ENCODE data around the gene C11orf97.
"Not testable (repeated sequence)": the region's sequence is repeated elsewhere in the genome, so short reads cannot be mapped to it uniquely, and the experiment has no call there.

Gene C11orf97

DNA sequence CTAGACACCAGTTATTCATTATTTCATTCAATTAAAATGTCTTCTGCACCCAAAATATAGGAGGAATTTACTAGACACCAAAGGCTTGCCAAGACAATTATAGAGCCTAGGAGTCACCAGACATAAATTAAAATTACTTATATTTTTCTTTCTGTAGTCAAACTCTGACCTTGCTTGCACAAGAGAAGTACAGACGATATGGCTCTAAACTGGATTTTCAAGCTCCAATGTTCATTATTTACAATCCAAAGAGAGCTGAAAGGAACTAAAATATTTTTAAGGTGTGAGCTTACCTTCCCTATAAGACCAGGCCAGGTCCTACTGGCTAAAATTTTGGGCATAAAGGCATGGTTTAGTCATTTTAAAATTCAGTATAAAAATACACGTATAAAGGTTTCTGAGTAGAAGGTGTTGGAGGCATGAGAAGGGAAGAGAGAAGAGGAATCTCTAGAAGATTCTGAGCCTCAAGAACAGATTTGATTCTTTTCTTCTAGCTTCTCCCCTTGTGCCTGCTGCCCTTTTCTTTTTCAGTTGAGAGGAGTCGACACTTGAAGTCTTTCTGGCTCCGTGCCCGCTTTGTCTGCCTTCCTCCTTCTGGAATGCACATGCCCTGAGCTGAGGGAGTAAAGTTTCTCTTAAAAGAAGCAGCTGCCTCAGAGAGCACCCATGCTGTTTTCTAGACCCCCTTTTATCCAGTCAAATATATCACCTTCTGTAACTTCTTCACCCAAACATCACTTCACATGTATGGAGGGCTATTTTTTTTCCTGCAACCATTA is 13.5 kb downstream of the C11orf97 start:
- no peak for DNase-seq

DNA sequence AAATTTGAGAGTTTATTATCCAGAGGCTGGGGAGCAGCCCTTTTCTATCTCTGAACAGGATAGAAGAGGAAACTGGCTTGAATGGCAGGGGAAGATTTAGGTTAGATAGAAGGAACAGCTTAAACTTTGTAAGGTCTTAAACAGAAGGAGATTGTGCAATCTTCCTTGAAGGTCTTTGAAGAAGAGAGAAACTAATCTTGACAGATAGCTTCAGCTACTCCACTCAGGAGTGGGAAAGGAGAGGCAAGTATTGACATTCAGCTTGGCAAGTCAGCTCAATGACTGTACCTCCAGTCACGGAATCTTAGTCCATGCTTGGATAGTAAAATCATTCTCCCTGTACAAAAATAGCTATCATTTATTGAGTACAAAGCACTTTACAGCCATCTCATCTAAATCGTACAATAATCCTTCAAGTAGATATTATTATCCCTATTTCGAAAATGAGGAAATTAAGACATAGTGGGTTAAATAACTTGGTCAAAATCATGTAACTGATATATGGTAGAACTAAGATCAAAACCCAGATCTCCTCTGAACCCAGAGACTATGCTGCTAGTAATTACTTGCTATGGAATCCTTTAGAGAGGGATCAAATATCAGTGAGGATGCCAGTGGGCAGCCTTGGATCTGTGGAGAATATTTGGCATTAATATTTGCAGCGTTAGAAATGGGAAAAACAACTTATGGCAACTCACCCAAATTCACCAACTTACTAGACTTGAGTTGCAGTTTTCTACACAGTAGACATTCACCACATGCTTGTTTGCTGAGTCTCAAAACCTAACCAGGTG is 14.6 kb downstream of the C11orf97 start:
- DNase-seq, result no peak

DNA sequence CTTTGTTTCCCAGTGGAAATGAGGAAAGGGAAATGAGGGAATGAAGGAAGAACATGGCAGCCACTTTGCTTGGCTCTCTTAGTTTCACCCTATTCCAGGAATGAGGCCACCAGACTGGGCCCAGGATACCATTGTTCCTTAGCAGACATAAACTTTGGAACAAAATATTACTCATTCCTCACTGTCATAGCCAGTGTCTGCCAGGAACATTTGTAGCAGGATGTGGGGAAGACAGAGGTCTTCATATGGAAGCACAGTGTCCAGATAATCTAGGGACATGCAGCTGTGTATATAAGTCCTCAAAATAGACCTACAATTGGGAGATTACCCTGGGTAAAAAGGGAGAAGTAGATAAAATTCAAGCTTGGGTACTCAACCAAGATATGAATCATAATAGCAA is 16.3 kb downstream of the C11orf97 start:
- DNase-seq, result no peak

DNA sequence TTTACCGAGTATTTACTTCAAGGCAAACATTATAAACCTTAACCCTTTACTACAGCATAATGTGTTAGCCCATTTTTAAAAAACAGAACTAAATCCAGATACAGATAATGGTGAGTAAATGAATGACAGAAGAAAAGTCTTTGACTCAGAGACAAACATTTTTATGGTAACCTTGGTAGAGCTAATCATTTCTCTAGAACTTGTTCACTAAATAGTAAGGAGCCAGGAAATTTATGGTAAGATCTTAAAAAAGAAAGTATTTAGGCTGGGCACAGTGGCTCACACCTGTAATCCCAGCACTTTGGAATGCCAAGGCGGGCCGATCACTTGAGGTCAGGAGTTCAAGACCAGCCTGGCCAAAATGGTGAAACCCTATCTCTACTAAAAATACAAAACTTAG is 19.9 kb downstream of the C11orf97 start:
- no peak for DNase-seq

DNA sequence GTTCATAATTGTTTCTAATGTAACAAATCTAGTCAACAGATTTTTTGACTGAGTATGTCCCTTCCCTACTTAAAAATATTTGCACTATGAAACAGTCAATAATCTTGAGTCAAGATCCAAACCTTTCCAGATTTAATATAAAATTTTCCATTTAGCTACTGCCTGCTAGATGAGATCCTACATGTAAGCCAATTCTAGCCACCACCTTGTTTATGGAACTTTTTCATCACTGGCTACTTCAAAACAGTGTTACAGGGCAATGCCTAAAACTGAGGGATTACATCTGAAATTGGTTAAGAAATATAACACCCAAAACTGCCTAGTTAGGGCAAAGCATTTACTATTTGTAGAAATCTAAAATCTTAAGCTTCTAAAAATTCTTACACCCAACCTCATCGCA is 20.9 kb downstream of the C11orf97 start:
- DNase-seq, result no peak

DNA sequence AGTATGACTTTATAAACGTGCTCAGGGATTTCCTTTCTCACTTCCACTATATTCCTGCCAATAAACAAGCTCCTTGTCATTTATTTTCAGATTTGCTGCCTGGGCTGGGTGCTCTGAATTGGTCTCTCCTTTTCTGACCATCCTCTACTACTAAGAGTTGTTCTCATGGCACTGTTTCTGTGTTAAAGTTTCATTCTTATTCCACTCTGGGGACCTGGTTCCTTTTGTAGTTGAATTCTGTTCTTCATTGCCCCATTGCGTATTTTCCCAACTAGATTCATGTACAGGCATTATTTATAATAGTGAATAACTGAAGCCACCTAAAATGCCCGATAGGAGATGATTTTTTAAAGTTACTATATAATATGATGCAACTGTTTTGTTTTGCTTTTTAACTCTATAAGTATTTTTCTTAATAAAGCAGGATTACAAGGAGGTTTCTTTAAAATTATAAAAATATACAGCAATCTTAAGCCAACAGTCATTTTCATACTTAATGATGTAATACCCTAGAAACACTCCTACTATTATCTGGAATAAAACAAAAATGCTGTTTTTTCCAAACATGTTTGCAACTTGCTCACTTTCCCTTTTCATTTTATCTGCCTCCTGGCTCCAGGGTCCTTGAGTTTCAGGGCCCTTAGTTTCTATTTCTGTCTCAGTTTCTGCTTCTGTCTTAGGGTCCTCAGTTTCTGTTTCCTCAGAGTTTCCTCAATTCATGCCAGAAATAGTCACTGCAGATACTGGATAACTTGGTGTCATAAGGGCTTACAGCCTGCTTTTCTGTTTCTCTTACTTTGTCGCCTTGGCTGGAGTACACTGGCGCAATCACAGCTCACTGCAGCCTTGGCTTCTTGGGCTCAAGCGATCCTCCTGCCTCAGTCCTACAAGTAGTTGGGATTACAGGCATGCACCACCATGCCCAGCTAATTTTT is 21.7 kb downstream of the C11orf97 start:
- DNase-seq, result no peak

DNA sequence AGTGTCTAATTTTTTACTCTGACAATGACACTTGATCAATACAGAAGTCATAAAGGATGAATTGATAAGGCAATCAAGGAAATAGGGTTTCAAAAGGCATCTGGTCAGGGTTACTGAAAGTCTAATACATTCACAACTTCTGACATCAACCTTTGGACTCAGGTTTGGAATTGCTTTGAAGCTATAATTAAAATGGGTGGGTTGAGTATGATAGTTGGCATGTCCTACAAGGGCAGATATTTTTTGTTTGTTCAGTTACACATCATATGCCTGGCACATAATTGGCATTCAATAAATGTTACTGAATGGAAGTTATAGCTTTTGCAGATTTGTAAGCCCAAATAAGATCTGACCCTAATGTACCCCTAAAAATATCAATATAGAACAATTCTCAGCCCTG is 24.1 kb downstream of the C11orf97 start:
- no peak for DNase-seq

DNA sequence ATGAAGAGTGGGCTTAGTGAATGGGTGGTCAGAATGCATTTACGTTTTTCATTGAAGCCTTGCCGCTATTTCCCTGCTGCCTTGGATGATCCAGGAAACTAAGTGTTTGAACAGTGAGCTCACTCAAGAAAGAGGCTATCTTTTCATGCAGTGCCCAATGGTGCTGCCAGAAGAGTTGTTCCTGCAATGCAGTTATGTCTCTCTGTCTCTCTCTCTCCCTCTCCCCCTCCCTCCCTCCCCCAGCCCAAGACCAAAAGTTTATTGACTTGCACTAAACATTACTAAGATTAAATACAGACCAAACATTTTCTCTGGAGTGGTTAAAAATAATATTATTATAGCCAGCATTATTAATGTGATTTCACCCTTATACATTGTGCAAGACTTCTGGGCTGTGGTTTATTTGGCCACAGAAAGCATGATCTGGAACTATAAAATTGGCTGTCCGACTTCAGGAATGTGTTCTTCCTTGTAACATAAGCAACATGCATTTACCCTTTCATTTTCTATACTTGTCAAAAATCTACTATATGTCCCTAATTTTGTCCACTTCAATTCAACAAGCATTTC is 24.9 kb downstream of the C11orf97 start:
- DNase-seq, result no peak

DNA sequence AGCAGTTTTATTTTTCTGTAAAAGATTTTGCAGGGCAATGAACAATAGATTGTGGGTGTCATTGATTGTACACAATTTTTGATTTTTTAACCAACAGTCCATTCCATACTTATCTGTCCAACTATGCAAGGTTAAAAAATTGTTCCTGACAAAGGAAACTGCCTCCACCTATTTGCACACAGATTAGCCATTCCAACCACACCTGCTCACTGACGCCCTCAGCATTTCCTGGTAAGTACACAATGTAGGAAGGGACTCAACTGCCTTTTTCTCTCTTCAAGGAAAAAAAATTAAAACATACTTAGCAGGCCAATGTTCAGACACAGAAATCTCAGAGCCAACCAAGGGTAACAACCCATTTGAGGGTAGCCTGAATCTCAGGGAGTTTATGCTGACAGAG is 27.2 kb downstream of the C11orf97 start:
- no peak for DNase-seq

DNA sequence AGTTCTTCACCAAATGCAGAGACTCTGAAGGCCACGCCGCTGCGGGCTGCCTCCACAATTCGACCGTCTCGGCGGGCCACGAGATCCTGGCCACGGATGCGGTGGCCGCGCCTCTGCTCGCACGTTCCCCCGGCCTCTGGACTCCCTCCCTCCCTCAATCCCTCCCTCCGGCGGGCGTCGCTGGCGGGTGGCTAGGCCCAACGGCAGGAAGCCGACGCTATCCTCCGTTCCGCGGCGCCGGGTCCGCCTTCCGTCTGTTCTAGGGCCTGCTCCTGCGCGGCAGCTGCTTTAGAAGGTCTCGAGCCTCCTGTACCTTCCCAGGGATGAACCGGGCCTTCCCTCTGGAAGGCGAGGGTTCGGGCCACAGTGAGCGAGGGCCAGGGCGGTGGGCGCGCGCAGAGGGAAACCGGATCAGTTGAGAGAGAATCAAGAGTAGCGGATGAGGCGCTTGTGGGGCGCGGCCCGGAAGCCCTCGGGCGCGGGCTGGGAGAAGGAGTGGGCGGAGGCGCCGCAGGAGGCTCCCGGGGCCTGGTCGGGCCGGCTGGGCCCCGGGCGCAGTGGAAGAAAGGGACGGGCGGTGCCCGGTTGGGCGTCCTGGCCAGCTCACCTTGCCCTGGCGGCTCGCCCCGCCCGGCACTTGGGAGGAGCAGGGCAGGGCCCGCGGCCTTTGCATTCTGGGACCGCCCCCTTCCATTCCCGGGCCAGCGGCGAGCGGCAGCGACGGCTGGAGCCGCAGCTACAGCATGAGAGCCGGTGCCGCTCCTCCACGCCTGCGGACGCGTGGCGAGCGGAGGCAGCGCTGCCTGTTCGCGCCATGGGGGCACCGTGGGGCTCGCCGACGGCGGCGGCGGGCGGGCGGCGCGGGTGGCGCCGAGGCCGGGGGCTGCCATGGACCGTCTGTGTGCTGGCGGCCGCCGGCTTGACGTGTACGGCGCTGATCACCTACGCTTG is 31.7 kb downstream of the C11orf97 start, which contains the start of gene FUT4:
Gene FUT4, plus strand, starts transcription at position 227 of the 951 bp plus-strand sequence. Its CDS starts 213 bp downstream, at position 440.
- no peak for DNase-seq

DNA sequence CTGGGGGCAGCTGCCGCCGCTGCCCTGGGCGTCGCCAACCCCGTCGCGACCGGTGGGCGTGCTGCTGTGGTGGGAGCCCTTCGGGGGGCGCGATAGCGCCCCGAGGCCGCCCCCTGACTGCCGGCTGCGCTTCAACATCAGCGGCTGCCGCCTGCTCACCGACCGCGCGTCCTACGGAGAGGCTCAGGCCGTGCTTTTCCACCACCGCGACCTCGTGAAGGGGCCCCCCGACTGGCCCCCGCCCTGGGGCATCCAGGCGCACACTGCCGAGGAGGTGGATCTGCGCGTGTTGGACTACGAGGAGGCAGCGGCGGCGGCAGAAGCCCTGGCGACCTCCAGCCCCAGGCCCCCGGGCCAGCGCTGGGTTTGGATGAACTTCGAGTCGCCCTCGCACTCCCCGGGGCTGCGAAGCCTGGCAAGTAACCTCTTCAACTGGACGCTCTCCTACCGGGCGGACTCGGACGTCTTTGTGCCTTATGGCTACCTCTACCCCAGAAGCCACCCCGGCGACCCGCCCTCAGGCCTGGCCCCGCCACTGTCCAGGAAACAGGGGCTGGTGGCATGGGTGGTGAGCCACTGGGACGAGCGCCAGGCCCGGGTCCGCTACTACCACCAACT is 32.5 kb downstream of the C11orf97 start:
- no peak for DNase-seq

DNA sequence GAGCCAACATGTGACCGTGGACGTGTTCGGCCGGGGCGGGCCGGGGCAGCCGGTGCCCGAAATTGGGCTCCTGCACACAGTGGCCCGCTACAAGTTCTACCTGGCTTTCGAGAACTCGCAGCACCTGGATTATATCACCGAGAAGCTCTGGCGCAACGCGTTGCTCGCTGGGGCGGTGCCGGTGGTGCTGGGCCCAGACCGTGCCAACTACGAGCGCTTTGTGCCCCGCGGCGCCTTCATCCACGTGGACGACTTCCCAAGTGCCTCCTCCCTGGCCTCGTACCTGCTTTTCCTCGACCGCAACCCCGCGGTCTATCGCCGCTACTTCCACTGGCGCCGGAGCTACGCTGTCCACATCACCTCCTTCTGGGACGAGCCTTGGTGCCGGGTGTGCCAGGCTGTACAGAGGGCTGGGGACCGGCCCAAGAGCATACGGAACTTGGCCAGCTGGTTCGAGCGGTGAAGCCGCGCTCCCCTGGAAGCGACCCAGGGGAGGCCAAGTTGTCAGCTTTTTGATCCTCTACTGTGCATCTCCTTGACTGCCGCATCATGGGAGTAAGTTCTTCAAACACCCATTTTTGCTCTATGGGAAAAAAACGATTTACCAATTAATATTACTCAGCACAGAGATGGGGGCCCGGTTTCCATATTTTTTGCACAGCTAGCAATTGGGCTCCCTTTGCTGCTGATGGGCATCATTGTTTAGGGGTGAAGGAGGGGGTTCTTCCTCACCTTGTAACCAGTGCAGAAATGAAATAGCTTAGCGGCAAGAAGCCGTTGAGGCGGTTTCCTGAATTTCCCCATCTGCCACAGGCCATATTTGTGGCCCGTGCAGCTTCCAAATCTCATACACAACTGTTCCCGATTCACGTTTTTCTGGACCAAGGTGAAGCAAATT is 33.3 kb downstream of the C11orf97 start:
- no peak for DNase-seq

DNA sequence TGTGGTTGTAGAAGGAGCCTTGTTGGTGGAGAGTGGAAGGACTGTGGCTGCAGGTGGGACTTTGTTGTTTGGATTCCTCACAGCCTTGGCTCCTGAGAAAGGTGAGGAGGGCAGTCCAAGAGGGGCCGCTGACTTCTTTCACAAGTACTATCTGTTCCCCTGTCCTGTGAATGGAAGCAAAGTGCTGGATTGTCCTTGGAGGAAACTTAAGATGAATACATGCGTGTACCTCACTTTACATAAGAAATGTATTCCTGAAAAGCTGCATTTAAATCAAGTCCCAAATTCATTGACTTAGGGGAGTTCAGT is 33.9 kb downstream of the C11orf97 start:
- no peak for DNase-seq

DNA sequence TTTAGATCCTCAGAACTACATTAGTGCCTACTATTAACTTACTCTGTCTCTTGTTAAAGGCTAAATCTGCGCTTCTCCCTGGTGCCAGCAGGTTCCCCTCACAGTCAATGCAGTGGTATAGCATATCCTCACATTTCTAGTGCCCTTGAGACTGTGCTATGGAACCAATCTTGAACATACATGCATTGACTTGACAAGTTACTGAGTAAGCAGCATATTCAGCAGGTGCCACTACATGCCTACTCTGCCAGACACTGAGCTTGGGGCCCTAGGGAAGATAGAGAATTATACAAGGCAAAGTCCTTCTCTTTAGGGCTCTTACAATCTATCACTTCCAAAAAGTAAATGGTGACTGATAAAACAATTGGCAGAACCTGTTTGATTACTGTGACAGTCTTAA is 34.6 kb downstream of the C11orf97 start:
- no peak for DNase-seq

DNA sequence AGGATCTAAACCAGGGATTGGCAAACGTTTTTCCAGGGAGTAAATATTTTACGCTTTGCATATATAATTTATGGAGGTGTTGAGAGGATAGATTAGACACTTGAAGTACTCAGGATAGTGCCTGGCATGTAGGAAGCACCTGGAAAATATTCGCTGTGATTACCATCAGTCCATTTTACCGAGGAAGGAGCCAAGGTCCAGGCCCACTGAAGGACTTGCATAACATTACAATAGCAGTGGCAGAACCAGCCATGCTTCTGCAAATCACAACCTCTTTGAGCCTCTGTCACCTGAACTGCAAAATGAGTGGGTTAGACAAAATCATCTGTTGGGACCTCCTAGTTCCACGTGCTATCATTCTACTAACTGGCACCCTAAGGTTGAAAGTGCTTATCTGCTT is 36.9 kb downstream of the C11orf97 start:
- DNase-seq, result no peak

DNA sequence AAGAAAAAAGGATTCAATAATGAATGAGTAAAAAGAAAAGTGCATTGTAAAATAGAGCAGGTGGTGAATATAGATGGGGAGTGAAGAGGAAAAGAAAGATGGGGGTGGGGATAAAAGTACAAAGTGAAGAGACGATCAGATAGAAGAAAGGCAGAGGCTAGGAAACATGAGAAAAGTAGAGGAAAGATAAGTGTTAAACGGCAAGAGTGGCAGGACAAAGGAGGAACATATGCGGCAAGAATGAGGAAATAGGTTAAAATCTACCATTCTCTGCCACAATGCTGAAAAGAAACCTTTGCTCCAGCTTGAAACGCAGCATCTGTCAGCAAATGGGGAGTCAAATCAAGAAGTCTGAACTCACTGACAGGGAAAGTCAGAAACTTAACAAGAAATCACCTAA is 38.3 kb downstream of the C11orf97 start:
- no peak for DNase-seq

DNA sequence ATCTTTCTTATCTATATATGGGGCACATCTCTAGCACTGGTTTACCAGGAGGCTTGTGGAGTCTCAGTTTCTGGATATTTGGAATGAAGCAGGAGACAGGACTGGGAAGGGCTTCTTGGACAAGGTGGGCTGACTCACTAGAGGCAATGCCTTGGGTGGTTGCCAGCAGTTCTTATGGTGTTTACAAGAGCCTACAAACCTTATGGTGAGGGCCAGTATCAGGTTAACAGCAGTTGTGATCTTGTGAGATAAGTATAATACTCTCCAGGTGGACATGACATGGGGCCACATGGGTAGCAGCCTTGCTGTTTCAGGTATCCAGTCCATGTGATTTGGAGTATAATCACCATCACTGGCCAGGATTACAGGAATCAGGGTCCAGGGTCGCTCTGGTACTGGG is 41.7 kb downstream of the C11orf97 start:
- no peak for DNase-seq

DNA sequence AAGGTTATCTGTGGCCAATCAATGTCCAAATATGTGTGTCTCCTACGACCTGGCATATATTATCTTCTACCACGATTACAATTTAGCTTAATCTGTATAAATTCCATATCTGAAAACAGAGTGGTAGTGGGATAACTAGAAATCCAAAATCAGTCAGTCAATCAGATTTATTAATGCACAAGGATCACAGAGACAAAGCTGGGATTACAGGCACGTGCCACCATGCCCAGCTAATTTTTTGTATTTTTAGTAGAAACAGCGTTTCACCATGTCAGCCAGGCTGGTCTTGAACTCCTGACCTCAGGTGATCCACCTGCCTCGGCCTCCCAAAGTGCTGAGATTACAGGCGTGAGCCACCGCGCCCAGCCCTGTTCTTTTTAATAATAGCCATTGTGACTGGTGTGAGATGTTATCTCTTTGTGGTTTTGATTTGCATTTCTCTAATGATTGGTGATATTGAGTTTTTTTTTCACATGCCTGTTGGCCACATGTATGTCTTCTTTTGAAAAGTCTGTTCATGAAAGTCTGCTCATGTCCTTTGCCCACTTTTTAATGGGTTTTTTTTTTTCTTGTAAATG is 43.6 kb downstream of the C11orf97 start:
- DNase-seq, result not testable (repeated sequence)

DNA sequence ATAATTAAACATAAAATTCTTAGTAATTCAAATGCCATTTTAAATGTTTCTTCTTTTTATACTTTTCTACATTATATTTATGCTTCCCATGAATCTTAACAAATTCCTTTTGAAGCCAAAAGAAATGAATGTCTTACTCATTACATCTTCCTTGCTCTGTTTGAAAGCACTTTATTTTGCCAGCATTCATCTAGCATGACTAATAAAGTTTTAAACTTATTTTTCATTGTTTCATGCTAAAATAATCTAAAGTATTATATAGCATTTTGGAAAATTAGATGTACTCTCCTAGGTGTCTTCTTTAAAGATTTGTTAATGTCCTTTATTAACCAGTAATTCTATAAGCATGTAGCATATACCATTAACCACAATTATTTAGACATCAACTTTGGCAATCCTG is 45.2 kb downstream of the C11orf97 start:
- DNase-seq, result no peak

DNA sequence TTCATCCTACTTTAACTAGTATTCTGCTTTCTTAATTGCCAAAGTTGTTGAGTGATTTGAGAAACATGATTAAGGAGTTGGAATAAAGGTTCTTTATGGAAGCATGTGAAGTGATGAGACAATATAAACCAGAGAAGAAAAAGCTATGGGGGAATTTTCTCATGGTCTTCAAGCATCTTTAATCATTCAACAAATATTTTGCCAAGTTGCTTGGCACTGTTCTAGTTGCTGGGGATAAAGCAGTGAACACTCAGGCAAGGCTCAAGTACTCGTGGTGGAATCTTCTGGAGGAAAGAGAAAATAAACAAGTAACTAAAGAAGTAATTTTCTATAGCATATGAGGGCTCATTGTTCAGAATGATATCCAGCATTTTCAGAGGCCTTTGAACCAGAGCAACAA is 45.7 kb downstream of the C11orf97 start:
- DNase-seq, result no peak

Data from NCI-H187 treated with DMSO at 0.1 percent for 48 hours (cell line).